Endodermal cell (in vitro differentiated cells): Measurements from ENCODE around the gene ITPKC. TPM values are rescaled to one million over a fixed set of nuclear protein-coding genes. Genes with fewer than 3 reads are reported as not detected.

Experiments used
- DNase-seq: peaks from one replicate; pipeline ENCODE4 v3.0.0-alpha.2; 2017
- H3K27ac ChIP-seq: 2 replicates; pipeline ENCODE4 v1.5.1; 2013; ENCODE audit warnings: mild to moderate bottlenecking, low read depth, low read length, moderate library complexity
- H3K27me3 ChIP-seq: 2 replicates; pipeline ENCODE4 v1.6.1; 2013; ENCODE audit warnings: mild to moderate bottlenecking, low read length, moderate library complexity; ENCODE audit not compliant: insufficient read depth, control insufficient read depth, poor library complexity, severe bottlenecking
- H3K36me3 ChIP-seq: 2 replicates; pipeline ENCODE4 v1.7.0; 2013; ENCODE audit warnings: mild to moderate bottlenecking, low read length, moderate library complexity; ENCODE audit not compliant: control insufficient read depth, insufficient read depth
- H3K4me1 ChIP-seq: one replicate; pipeline ENCODE4 v1.7.0; 2013; ENCODE audit warnings: low read length; ENCODE audit not compliant: control insufficient read depth, insufficient read depth
- H3K4me3 ChIP-seq: 2 replicates; pipeline ENCODE4 v1.5.1; 2013; ENCODE audit warnings: mild to moderate bottlenecking, low read length, moderate library complexity
- H3K9ac ChIP-seq: 2 replicates; pipeline ENCODE4 v1.6.1; 2013; ENCODE audit warnings: mild to moderate bottlenecking, low read length, moderate library complexity; ENCODE audit not compliant: poor library complexity, severe bottlenecking; ENCODE audit errors: extremely low read depth
- H3K9me3 ChIP-seq: 2 replicates; pipeline ENCODE4 v1.6.1; 2013; ENCODE audit warnings: mild to moderate bottlenecking, low read length, moderate library complexity; ENCODE audit not compliant: control insufficient read depth
- H3K27ac Mint-ChIP-seq: 2 replicates; pipeline ENCODE4 v1.8.0; 2020; ENCODE audit warnings: mixed read lengths
- H3K27me3 Mint-ChIP-seq: 2 replicates; pipeline ENCODE4 v1.8.0; 2021; ENCODE audit warnings: mild to moderate bottlenecking, mixed read lengths; ENCODE audit not compliant: insufficient read depth
- H3K36me3 Mint-ChIP-seq: 2 replicates; pipeline ENCODE4 v1.8.0; 2020; ENCODE audit warnings: low read depth, mixed read lengths
- H3K4me1 Mint-ChIP-seq: 2 replicates; pipeline ENCODE4 v1.8.0; 2020; ENCODE audit warnings: mixed read lengths
- H3K4me3 Mint-ChIP-seq: 2 replicates; pipeline ENCODE4 v1.8.0; 2020; ENCODE audit warnings: mild to moderate bottlenecking, moderate library complexity, mixed read lengths
- H3K9me3 Mint-ChIP-seq: 2 replicates; pipeline ENCODE4 v1.8.0; 2020; ENCODE audit warnings: mild to moderate bottlenecking, mixed read lengths
- CTCF ChIP-seq: fragments of 200-600 bp; sonication (generic); conservative IDR thresholded peaks from 2 replicates; pipeline ENCODE4 v1.5.0; 2021; ENCODE audit warnings: antibody characterized with exemption, mild to moderate bottlenecking
- WGBS, 2 experiments: methylation state at CpG; one replicate each; pipeline versions ENCODE4 v1.1.5 to v1.1.7; 2013; ENCODE audit warnings: missing lambda C conversion rate in 2 of 2, mixed read lengths in 1 of 2; ENCODE audit not compliant: insufficient coverage in 1 of 2, insufficient read length in 1 of 2; 5-methylcytosine and 5-hydroxymethylcytosine counted together
- total RNA-seq, 2 donors: library from RNA; stranded (reverse); fragmentation: NEBNext Ultra II Directional in 1 of 2; extraction: Animal tissue kit (Norgen Biotek cat#: 25700) in 1 of 2; gene quantifications; 2 replicates in 1 of 2; 3 replicates in 1 of 2; pipeline ENCODE4 v1.2.1, GENCODE V29; 2021

Gene ITPKC
- total RNA-seq, 2 donors from 2014 or later = 9.9 to 11.1 TPM

DNA sequence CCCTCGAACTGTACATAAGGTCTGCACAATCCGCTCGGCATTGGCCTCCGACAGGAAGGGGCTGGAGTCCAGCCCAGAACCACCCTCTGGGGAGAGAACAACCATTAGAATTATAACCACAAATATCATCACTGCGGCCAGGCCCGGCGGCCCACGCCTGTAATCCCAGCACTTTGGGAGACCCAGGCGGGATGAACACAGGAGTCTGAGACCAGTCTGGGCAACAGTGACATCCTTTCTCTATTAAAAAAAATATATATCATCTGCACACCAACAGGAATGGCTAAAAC is 11.6 kb upstream of the ITPKC start:
- Histone ChIP-seq H3K27me3 (no peaks in the 10 kb centered on the region), H3K4me1 (no peaks in the 10 kb centered on the region), H3K9ac (no peak overlapping the region), H3K9me3 (no peaks in the 10 kb centered on the region), H3K4me3 (no peak overlapping the region), H3K36me3 (peaks cover 53% of the 10 kb centered on the region), H3K27ac (no peak overlapping the region)
- no peaks in the 10 kb centered on the region for H3K27me3 Mint-ChIP-seq
- 92 to 97% methylated on average over 9 of the region's 9 CpGs for WGBS, 2 experiments
- no peak for TF ChIP-seq CTCF
- H3K27ac Mint-ChIP-seq = no peak overlapping the region
- peaks cover 1% of the 10 kb centered on the region for H3K4me1 Mint-ChIP-seq
- DNase-seq = no peak
- no peak overlapping the region for H3K4me3 Mint-ChIP-seq
- H3K36me3 Mint-ChIP-seq = peaks cover 67% of the 10 kb centered on the region
- H3K9me3 Mint-ChIP-seq = no peaks in the 10 kb centered on the region

DNA sequence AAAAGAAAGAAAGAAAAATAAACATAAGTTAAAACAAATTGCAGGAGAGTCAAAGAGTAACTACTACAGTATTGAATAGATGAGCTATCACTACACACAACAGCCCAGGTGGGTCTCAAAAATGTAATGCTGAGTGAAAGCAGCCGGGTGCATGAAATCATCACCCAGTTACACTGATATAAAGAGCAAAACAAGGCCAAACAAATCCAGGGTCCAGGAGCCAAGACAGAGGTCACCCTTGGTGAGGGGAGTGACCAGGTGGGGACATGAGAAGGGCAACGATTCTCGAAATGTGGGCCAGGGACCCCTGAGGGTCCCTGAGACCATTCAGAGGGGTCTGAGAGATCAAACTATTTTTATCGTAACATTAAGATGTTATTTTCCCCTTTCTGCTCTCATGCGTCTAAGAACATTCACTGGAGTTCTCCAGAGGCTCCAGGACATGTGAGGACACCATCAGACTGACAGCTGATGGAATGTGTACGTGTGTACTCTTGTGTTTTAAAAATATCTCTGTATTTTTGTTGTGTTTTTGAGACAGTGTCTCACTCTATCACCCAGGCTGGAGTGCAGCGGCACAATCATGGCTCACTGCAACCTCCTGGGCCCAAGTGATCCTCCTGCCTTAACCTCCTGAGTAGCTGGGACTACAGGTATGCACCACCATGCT is 10.8 kb upstream of the ITPKC start:
- no peak overlapping the region for H3K4me3 Mint-ChIP-seq
- 95 to 97% methylated on average over 5 to 7 of the region's 7 CpGs for WGBS, 2 experiments

GRCh38 chr19:40707615-40708014 is 9.3 kb upstream of the ITPKC start:
- H3K27ac ChIP-seq = no peak overlapping the region
- H3K27me3 ChIP-seq = no peaks in the 10 kb centered on the region
- no peaks in the 10 kb centered on the region for H3K27me3 Mint-ChIP-seq
- H3K4me1 Mint-ChIP-seq = no peaks in the 10 kb centered on the region
- WGBS, 2 experiments = 90 to 92% methylated on average over 6 to 7 of the region's 7 CpGs
- H3K4me3 Mint-ChIP-seq = no peak overlapping the region
- no peak overlapping the region for H3K27ac Mint-ChIP-seq
- no peaks in the 10 kb centered on the region for H3K9me3 Mint-ChIP-seq
- no peak for DNase-seq
- no peaks in the 10 kb centered on the region for H3K9me3 ChIP-seq
- H3K4me3 ChIP-seq = no peak overlapping the region
- no peak for TF ChIP-seq CTCF
- no peaks in the 10 kb centered on the region for H3K4me1 ChIP-seq
- H3K36me3 ChIP-seq = peaks cover 42% of the 10 kb centered on the region
- H3K9ac ChIP-seq = no peak overlapping the region
- H3K36me3 Mint-ChIP-seq = peaks cover 61% of the 10 kb centered on the region

More for the DNA sequence above, 10.8 kb upstream of the ITPKC start:
- no peaks in the 10 kb centered on the region for H3K9me3 Mint-ChIP-seq
- peaks cover 1% of the 10 kb centered on the region for H3K4me1 Mint-ChIP-seq
- no peak for TF ChIP-seq CTCF
- H3K36me3 Mint-ChIP-seq = peaks cover 65% of the 10 kb centered on the region
- no peak overlapping the region for H3K27ac Mint-ChIP-seq
- Histone ChIP-seq H3K27ac (no peak overlapping the region), H3K9ac (no peak overlapping the region), H3K4me1 (no peaks in the 10 kb centered on the region), H3K9me3 (no peaks in the 10 kb centered on the region), H3K36me3 (peaks cover 50% of the 10 kb centered on the region), H3K4me3 (no peak overlapping the region), H3K27me3 (no peaks in the 10 kb centered on the region)
- H3K27me3 Mint-ChIP-seq = no peaks in the 10 kb centered on the region
- no peak for DNase-seq
